HG02938 (cell line): ENCODE data around the gene TCEAL8.
A peak's percentile ranks its signal among the peaks of the same experiment; 100 is the strongest.

Source experiments
- ATAC-seq: cut with Tn5 transposase; IDR thresholded peaks from one replicate; pipeline ENCODE4 v1.9.1; 2021; ENCODE audit warnings: mild to moderate bottlenecking, moderate library complexity; ENCODE audit not compliant: unreplicated experiment

TCEAL8 gene

DNA sequence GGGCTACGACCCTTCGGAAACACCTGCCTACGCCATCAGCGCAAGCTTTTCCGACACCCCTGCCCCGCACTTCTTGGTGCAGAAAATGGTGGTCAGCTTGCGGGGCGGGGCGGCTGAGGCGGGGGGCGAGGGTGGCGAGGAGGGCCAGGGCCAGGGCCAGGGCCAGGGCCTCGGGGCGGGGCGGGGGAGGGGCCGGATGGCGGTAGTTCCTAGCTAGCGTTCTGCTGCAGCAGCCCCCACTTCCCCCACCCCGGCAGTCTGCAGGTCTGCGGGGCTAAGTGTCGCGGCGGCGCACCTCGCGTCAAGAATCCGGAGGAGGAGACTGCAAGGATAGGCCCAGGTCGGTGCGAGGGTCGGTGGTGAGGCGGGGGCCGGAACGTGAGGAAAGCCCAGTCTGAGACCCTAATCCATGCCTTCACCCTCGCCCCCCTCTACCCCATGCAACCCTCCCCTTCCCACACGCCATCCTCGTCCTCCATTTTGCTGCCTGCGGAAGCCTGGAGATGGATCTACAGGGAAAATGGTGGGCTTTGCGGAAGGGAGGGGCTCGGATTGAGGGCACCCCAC, 39.4 kb downstream of the TCEAL8 start:
- peak; percentile 14 for ATAC-seq

DNA sequence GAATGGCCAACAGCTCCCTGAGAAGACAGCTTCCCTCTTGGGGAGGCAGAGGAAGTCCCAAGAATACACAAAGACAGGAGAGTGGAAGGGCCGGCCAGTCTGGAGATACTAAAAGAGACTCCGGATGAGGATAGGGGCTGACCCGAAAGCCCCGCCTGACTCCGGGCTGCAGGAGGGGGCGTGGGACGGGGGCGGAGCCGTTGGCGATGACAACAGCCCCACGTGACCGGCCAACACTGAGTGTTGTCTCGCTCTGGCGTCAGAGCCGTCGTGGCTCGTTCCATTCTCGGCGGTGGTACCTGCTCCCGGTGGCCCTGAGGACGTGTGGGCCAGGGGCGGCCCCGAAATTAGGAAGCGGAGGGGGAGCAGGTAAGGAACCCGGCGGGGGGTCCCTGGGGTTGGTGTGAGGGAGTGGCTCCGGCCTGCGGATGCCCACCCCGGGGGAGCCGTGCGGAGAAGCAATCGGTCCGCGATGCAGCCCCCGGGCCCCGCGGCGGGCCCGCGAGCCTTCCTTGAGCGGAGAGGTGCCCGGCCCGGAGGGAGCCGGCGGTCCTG, 40.0 kb downstream of the TCEAL8 start, which contains the start of gene BEX4:
Gene BEX4, plus strand, starts transcription at position 239 of the 555 bp plus-strand sequence. CDS start 1,046 bp downstream, outside the sequence.
- ATAC-seq: peak; percentile 95

DNA sequence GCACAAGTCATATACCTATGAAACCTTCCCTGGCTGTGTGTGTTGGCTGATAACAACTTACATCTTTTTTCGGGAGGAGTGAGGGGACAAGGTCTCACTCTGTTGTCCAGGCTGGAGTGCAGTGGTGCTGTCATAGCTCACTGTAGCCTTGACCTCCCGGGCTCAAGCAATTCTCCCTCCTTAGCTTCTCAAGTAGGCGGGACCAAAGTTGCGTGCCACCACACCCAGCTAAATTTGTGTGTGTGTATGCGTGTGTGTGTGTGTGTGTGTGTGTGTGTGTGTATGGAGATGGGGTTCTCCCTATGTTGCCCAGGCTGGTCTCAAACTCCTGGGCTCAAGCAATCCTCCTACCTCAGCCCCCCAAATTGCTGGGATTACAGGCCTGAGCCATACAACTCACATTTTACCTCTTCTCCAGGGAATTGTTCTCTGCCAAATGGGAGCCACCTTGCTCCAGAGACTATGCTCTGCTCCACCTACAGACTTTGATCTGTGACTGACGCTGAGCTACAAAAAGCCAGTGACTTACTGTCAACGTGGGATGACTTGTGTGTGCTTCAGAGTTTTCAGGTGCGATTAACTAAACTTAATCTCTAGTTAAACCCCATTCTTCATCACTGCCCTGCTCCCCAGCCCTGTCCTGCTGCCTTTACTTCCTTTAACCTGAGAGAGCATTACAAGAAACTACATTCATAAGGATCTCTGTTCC, 42.1 kb downstream of the TCEAL8 start:
- no peak for ATAC-seq

DNA sequence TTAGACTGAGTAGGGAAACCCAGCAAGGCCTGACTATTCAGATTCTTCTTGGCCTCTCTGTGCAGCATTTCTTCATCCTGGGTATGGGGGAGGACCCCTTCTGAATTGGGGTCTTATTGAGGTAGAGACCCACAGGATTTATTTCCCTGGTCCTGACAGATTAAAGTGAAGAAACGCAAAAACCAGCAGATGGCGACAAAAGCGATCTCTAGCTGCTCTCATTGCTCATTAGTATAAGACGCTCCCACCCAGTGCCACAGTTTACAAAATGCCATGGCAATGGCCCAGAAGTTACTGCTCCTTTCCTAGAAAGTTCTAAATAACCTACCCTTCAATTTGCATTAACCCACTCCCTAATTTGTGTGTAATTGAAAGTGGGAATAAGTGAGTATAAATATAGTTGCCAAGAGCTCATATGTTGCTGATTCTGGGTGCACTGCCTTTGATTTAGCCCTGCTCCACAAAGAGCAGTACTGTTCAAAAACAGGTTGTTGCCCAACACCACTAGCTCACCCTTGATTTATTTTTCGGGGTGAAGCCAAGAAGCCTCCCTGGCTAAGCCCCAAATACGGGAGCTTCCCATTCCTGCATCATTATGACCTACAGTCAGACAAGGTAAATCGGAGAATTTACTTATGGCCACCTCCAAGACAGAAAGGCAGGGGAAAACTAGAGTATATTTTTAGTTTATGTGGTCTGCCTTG, 43.8 kb downstream of the TCEAL8 start:
- no peak for ATAC-seq

DNA sequence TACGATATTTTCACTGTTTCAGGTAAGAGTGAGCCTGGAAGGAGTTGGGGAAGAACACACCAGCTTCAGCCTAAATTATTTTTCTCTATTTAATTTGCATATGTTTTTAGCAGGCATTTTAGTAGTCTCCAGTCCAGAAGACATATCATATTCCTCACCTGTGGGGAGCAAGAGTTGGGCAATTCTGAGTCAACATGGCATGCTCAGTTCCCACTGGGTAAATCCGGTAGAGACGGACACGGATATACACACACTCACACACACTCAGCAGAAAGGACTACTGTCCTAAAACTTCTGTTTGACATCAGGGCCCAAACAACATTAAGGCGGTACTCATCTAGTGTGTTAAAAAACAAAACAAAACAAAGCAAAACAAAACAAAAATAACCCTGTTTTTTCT, 44.9 kb downstream of the TCEAL8 start:
- ATAC-seq: no peak
